Breast epithelium (tissue), 3 donors: ENCODE data around the gene NRF1.

Experiments used
- POLR2AphosphoS5 ChIP-seq, 3 donors: sonication (generic); formaldehyde crosslinking; IDR thresholded peaks; one replicate each; pipeline ENCODE4 v1.6.1; 2017; ENCODE audit warnings: antibody characterized with exemption in 3 of 3
- TF ChIP-seq, protein P1 (sequence below), 3 donors: fragments of 450-650 bp; IDR thresholded peaks; one replicate each; pipeline ENCODE4 v1.5.1; 2016 to 2017; ENCODE audit warnings: antibody characterized with exemption in 3 of 3, mild to moderate bottlenecking in 3 of 3, moderate library complexity in 3 of 3

DNA sequence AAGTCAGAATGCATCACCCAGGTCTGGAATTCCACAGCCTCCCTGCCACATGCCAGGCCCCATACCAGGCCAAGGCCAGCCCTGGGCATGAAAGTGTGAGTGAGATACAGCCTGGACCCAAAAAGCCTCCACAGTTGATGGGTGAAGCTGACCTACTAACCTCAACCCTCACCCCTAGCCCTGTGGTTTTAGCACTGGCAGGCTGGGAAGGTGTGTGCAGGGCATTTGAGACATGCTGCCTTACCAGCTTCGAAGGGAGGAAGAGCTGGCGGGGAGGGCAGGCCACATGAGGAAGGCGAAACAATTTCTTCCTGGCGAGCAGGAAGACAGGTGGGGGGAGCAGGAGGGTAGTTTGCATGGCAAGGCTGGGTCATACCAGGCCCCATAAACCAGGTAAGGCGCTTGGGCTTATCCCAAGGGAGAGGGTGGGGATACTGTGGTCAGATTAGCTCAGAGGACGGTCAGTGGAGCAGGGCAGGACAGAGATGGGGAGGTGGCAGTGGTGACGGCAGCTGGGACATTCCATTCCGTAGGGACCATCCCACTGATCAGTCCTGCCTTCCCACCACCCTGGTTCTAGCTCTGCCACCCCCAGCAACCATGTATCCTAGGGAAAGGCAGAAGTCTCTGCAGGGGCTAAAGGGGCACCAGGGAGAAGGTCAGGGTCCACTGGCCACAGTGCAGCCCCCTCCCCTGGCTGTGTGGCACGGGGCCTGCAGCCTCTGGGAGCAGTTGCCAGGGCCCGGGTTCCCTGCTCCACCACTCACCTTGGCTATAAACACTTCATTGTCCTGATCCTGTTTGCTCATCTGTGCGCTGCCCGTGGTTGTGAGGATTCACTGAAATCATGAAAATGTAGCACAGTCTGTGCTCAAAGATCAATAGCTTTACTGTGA is 155.8 kb downstream of the NRF1 start:
- TF ChIP-seq POLR2AphosphoS5 (IDR thresholded peaks at IDR 0.05), result no peak
- TF ChIP-seq, protein P1, sequence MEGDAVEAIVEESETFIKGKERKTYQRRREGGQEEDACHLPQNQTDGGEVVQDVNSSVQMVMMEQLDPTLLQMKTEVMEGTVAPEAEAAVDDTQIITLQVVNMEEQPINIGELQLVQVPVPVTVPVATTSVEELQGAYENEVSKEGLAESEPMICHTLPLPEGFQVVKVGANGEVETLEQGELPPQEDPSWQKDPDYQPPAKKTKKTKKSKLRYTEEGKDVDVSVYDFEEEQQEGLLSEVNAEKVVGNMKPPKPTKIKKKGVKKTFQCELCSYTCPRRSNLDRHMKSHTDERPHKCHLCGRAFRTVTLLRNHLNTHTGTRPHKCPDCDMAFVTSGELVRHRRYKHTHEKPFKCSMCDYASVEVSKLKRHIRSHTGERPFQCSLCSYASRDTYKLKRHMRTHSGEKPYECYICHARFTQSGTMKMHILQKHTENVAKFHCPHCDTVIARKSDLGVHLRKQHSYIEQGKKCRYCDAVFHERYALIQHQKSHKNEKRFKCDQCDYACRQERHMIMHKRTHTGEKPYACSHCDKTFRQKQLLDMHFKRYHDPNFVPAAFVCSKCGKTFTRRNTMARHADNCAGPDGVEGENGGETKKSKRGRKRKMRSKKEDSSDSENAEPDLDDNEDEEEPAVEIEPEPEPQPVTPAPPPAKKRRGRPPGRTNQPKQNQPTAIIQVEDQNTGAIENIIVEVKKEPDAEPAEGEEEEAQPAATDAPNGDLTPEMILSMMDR (IDR thresholded peaks at IDR 0.05), result no peak
